RCC 7860 (cell line): Measurements from ENCODE around the gene SOWAHB.
A peak's percentile ranks its signal among the peaks of the same experiment; 100 is the strongest.

Source experiments
- DNase-seq: peaks from one replicate; pipeline ENCODE4 v3.0.0-alpha.2; 2015; ENCODE audit warnings: low spot score
- FAIRE-seq: peaks from 2 replicates; lab custom pipeline; 2012; peaks lifted over from hg19 to GRCh38; lab: Jason Lieb, UNC

Gene SOWAHB

DNA sequence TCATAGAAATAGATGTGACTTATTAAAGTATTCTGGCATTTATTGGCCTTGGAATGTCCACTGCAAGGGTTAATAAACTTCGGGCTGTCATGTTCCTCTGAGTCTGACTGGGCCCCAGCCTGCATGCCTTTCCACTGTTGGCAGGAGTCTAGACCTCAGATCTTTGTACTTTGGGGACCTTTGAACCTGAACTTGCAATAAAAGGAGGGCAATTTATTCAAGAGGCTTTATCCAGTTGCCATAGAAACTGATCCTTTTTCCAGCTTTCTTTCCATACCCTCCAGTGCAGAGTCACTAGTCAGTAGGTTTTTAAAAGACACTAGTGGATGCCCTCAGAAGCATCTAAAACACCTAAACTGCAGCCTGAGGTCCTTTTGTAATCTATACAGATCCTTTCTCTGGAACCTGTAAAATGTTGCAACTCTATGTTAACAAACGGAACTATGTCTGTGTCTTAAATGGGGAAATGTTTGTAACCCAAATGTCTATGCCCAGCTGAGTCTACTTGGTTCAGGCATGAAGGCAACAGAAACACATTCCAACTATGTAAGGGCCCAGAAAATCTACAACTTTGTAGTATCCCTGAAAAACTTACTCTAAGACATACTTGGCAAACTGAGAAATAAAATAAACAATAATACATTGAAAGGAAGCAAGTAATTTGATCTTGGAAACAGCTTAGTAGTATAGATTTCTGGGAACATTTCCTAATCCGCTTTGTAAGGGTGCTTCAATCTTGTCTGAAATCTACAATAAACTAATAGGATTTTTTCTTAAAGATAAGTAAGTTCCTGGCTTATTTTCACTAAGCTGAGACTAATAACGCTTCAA lies 41.5 kb downstream of the SOWAHB start:
- DNase-seq = no peak
- no peak for FAIRE-seq

DNA sequence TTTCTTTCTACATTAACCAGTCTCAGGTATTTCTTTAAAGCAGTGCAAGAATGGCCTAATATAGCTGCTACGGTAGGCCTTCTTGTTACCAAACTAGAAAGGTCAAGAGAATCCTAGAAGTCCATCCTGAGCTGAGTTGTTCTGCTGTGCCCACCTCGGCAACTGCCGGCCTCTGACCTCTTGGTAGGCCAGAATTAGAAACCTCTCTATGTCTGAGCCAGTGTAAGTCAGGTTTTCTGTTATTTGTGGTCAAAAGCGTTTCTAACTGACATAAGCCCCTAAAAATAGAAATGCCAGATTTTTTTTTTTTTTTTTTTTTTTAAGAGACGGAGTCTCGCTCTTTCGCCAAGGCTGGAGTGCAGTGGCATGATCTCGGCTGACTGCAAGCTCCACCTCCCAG lies 43.1 kb downstream of the SOWAHB start:
- DNase-seq (no peak), FAIRE-seq (no peak)

DNA sequence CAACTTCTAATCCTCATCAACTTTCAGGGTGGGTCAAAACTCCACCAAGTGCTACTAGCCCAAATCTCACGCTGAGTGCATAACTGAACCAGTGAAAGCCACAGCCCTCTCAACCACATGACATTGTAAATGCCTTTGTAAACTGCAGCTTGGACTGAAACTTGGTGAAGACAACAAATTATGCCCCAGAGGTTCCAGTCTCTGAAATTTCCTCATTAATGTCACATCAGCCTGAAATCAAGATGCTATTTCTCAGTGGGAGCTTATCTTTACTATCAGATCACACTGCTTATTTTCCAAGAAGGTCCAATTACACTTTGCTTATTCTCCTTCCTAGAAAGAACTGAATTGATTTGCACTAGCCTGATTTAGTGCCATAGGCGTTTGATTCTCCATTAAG lies 46.6 kb downstream of the SOWAHB start:
- FAIRE-seq = no peak

DNA sequence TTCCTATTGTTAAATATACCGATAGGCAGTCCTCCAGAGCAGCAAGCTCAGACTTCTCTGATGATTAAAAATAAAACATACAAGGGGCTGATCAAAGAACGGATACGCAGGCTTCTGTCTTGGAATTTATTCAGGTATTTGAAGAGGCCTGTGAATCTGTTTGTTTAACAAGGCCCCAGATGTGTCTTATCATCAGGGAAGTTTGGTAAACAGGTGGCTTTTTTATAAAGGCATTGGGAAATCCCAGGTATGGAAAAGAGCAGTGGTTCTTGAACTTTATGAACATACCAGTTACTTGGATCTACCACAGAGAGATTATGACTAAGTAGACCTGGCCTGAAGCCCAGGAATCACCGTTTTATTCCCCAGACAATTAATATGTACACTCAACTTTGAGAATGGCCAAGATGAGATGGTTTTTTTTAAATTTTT lies 47.9 kb downstream of the SOWAHB start:
- DNase-seq = peak; percentile 74
- FAIRE-seq = peak; percentile 87

More for the DNA sequence above, 46.6 kb downstream of the SOWAHB start:
- DNase-seq = no peak
